ENCODE data around the gene COL4A2. TPM values are rescaled to one million over a fixed set of nuclear protein-coding genes. Genes with fewer than 3 reads are reported as not detected.

The COL4A2 gene
- total and polyA plus RNA-seq, 4 donors = 8.0 to 45.2 (median 40.3) TPM

GRCh38 chr13:110409581-110409992 is 102.5 kb downstream of the COL4A2 start (continued):
- TF ChIP-seq RXRA (IDR thresholded peaks at IDR 0.05) (peak in 1 of 2 donors; percentile 9), JUND (IDR thresholded peaks at IDR 0.05) (peak; percentile 60 to 71)

- Histone ChIP-seq H3K27me3 (ENCODE audit: control insufficient read depth in 4 of 4, insufficient read depth in 4 of 4, low read length in 3 of 4) (no peaks in the 10 kb centered on the region), H3K36me3 (ENCODE audit: control insufficient read depth in 4 of 4, insufficient read depth in 3 of 4, low read depth in 1 of 4, low read length in 3 of 4) (no peaks in the 10 kb centered on the region), H3K4me3 (ENCODE audit: low read depth in 1 of 3, low read length in 3 of 3) (no peak overlapping the region), H3K27ac (ENCODE audit: low read depth in 1 of 2, low read length in 2 of 2) (peak overlapping the region; percentile 53 to 69), H3K4me1 (ENCODE audit: control insufficient read depth in 4 of 4, insufficient read depth in 4 of 4, low read length in 3 of 4) (peaks cover 0 to 7% (median under 1%) of the 10 kb centered on the region in 4 donors), H3K9ac (ENCODE audit: low read depth in 1 of 2, low read length in 2 of 2) (no peak overlapping the region), H3K9me3 (ENCODE audit: control insufficient read depth in 4 of 4, low read length in 3 of 4) (no peaks in the 10 kb centered on the region)
- DNase-seq (ENCODE audit: low spot score) = no peak
- 80% methylated on average over 10 of the region's 10 CpGs for WGBS
- TF ChIP-seq ZBTB33 (IDR thresholded peaks at IDR 0.05) = no peak
- TF ChIP-seq TAF1 (conservative IDR thresholded peaks at IDR 0.05) = no peak
- TF ChIP-seq, protein P1, sequence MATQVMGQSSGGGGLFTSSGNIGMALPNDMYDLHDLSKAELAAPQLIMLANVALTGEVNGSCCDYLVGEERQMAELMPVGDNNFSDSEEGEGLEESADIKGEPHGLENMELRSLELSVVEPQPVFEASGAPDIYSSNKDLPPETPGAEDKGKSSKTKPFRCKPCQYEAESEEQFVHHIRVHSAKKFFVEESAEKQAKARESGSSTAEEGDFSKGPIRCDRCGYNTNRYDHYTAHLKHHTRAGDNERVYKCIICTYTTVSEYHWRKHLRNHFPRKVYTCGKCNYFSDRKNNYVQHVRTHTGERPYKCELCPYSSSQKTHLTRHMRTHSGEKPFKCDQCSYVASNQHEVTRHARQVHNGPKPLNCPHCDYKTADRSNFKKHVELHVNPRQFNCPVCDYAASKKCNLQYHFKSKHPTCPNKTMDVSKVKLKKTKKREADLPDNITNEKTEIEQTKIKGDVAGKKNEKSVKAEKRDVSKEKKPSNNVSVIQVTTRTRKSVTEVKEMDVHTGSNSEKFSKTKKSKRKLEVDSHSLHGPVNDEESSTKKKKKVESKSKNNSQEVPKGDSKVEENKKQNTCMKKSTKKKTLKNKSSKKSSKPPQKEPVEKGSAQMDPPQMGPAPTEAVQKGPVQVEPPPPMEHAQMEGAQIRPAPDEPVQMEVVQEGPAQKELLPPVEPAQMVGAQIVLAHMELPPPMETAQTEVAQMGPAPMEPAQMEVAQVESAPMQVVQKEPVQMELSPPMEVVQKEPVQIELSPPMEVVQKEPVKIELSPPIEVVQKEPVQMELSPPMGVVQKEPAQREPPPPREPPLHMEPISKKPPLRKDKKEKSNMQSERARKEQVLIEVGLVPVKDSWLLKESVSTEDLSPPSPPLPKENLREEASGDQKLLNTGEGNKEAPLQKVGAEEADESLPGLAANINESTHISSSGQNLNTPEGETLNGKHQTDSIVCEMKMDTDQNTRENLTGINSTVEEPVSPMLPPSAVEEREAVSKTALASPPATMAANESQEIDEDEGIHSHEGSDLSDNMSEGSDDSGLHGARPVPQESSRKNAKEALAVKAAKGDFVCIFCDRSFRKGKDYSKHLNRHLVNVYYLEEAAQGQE (IDR thresholded peaks at IDR 0.05) = no peak
- no peak for TF ChIP-seq HNF4G (IDR thresholded peaks at IDR 0.05)
- no peak for TF ChIP-seq FOXA2 (IDR thresholded peaks at IDR 0.05)
- TF ChIP-seq, protein P2, sequence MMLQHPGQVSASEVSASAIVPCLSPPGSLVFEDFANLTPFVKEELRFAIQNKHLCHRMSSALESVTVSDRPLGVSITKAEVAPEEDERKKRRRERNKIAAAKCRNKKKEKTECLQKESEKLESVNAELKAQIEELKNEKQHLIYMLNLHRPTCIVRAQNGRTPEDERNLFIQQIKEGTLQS (IDR thresholded peaks at IDR 0.05) = no peak
- no peak for TF ChIP-seq FOXA1 (IDR thresholded peaks at IDR 0.05)
- no peak for TF ChIP-seq RAD21 (IDR thresholded peaks at IDR 0.05)
Measured at GRCh38 chr13:110410000-110410399, 102.9 kb downstream of the COL4A2 start.

DNA sequence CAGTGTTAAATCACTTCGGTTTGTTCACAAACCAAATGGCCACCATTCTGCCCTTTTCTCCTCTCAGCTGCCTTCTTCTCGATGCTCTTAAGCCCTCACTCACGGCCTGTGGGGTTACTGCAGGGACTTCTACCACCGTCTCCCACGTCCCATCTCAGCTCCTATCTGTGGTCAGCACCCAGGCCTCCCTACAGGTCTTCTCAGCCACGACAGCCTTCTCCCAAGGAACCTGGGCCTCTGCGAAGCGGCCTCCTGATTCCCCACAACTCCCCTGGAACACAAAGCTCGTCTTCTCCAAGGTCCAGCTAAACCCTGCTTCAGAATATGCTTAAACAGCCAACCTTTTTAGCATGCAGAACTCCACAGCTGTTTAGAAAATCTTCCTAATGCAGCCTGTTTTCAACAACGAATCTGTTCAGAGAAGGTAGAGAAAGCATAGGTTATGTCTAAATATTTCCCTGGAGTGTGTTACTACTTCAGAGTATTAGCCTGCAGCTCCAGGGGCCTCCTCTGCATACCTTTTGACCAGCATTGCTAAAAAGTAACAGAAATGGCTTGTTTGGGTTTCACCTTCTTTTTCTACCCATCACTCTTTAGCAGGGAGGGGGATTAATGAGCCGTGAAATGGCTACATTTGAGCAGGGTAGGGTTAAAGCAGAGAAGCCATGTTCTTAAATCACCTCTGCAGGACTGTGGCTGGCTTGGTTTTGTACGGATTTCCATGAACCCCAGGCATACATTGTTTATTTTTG is 104.0 kb downstream of the COL4A2 start:
- H3K9ac ChIP-seq (ENCODE audit: low read depth in 1 of 2, low read length in 2 of 2) = no peak overlapping the region
- WGBS = 80% methylated on average over 12 of the region's 12 CpGs
- TF ChIP-seq GABPA (IDR thresholded peaks at IDR 0.05 in 1 of 2, conservative IDR thresholded peaks at IDR 0.05 in 1 of 2) (no peak), FOXA2 (IDR thresholded peaks at IDR 0.05) (no peak), TAF1 (conservative IDR thresholded peaks at IDR 0.05) (no peak), YY1 (IDR thresholded peaks at IDR 0.05) (no peak), HNF4A (conservative IDR thresholded peaks at IDR 0.05) (no peak), RAD21 (IDR thresholded peaks at IDR 0.05) (no peak), JUND (IDR thresholded peaks at IDR 0.05) (no peak), FOXA1 (IDR thresholded peaks at IDR 0.05) (no peak), EGR1 (IDR thresholded peaks at IDR 0.05; ENCODE audit: low read depth in 2 of 2) (no peak), NR2F2 (IDR thresholded peaks at IDR 0.05) (no peak), HNF4G (IDR thresholded peaks at IDR 0.05) (no peak)
- TF ChIP-seq, protein P1 (IDR thresholded peaks at IDR 0.05) = no peak
- TF ChIP-seq, protein P3, sequence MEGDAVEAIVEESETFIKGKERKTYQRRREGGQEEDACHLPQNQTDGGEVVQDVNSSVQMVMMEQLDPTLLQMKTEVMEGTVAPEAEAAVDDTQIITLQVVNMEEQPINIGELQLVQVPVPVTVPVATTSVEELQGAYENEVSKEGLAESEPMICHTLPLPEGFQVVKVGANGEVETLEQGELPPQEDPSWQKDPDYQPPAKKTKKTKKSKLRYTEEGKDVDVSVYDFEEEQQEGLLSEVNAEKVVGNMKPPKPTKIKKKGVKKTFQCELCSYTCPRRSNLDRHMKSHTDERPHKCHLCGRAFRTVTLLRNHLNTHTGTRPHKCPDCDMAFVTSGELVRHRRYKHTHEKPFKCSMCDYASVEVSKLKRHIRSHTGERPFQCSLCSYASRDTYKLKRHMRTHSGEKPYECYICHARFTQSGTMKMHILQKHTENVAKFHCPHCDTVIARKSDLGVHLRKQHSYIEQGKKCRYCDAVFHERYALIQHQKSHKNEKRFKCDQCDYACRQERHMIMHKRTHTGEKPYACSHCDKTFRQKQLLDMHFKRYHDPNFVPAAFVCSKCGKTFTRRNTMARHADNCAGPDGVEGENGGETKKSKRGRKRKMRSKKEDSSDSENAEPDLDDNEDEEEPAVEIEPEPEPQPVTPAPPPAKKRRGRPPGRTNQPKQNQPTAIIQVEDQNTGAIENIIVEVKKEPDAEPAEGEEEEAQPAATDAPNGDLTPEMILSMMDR (IDR thresholded peaks at IDR 0.05; ENCODE audit: low read depth, low read length, missing input control) = no peak
- TF ChIP-seq, protein P2 (IDR thresholded peaks at IDR 0.05) = no peak

More for the DNA sequence above, 104.0 kb downstream of the COL4A2 start:
- H3K27me3 ChIP-seq (ENCODE audit: control insufficient read depth in 4 of 4, insufficient read depth in 4 of 4, low read length in 3 of 4) = no peaks in the 10 kb centered on the region
- no peaks in the 10 kb centered on the region for H3K36me3 ChIP-seq (ENCODE audit: control insufficient read depth in 4 of 4, insufficient read depth in 3 of 4, low read depth in 1 of 4, low read length in 3 of 4)
- peak overlapping the region in 1 of 2 donors; percentile 69 for H3K27ac ChIP-seq (ENCODE audit: low read depth in 1 of 2, low read length in 2 of 2)
- peaks cover 0 to 7% (median under 1%) of the 10 kb centered on the region in 4 donors for H3K4me1 ChIP-seq (ENCODE audit: control insufficient read depth in 4 of 4, insufficient read depth in 4 of 4, low read length in 3 of 4)
- no peak overlapping the region for H3K4me3 ChIP-seq (ENCODE audit: low read depth in 1 of 3, low read length in 3 of 3)
- H3K9me3 ChIP-seq (ENCODE audit: control insufficient read depth in 4 of 4, low read length in 3 of 4) = no peaks in the 10 kb centered on the region
- no peak for DNase-seq (ENCODE audit: low spot score)

Data from liver (tissue), 9 donors.